ENCODE results near the gene ZDHHC8. TPM values are rescaled to one million over a fixed set of nuclear protein-coding genes. Genes with fewer than 3 reads are reported as not detected.

The ZDHHC8 gene
- total and polyA plus RNA-seq, 7 experiments from 2014 or later = 0.95 to 88.5 (median 65.9) TPM

GRCh38 chr22:20183101-20183500, 51.5 kb downstream of the ZDHHC8 start:
- H3K4me3 ChIP-seq (ENCODE audit: low read length) = no peak overlapping the region
- ATAC-seq (no peak), DNase-seq (no peak)
- Mint-ChIP-seq H3K4me1 (no peaks in the 10 kb centered on the region), H3K36me3 (no peaks in the 10 kb centered on the region), H3K9me3 (peaks cover 0 to 1% (median 0%) of the 10 kb centered on the region in 11 donors), H3K27me3 (no peaks in the 10 kb centered on the region), H3K4me3 (no peak overlapping the region), H3K27ac (no peak overlapping the region)
- no peaks in the 10 kb centered on the region for H3K36me3 ChIP-seq (ENCODE audit: control insufficient read depth in 2 of 3, insufficient read depth in 3 of 3, low read length in 3 of 3)
- CTCF ChIA-PET = no interaction called here
- H3K27ac ChIP-seq (ENCODE audit: low read depth, low read length) = no peak overlapping the region
- H3K9me3 ChIP-seq (ENCODE audit: control insufficient read depth in 2 of 3, low read length in 3 of 3) = no peaks in the 10 kb centered on the region
- H3K4me1 ChIP-seq (ENCODE audit: control insufficient read depth in 2 of 2, insufficient read depth in 2 of 2, low read length in 2 of 2) = no peaks in the 10 kb centered on the region
- H3K27me3 ChIP-seq (ENCODE audit: control insufficient read depth in 2 of 2, insufficient read depth in 2 of 2, low read length in 2 of 2) = no peaks in the 10 kb centered on the region
- intact Hi-C loops (cut with micrococcal nuclease) = no loop called here
- POLR2A ChIA-PET = no interaction called here

- Histone ChIP-seq H3K27me3 (ENCODE audit: control insufficient read depth in 2 of 2, insufficient read depth in 2 of 2, low read length in 2 of 2) (no peaks in the 10 kb centered on the region), H3K27ac (ENCODE audit: low read depth, low read length) (no peak overlapping the region), H3K9me3 (ENCODE audit: control insufficient read depth in 2 of 3, low read length in 3 of 3) (no peaks in the 10 kb centered on the region), H3K4me1 (ENCODE audit: control insufficient read depth in 2 of 2, insufficient read depth in 2 of 2, low read length in 2 of 2) (no peaks in the 10 kb centered on the region), H3K4me3 (ENCODE audit: low read length) (no peak overlapping the region), H3K36me3 (ENCODE audit: control insufficient read depth in 2 of 3, insufficient read depth in 3 of 3, low read length in 3 of 3) (no peaks in the 10 kb centered on the region)
- Mint-ChIP-seq H3K27me3 (no peaks in the 10 kb centered on the region), H3K9me3 (peaks cover 0 to 1% (median 0%) of the 10 kb centered on the region in 11 donors), H3K4me3 (no peak overlapping the region), H3K4me1 (no peaks in the 10 kb centered on the region), H3K27ac (no peak overlapping the region), H3K36me3 (no peaks in the 10 kb centered on the region)
- intact Hi-C loops (cut with micrococcal nuclease) = no loop called here
- ChIA-PET POLR2A (no interaction called here), CTCF (no interaction called here)
- ATAC-seq (no peak), DNase-seq (no peak)
Measured at GRCh38 chr22:20183823-20184222, 52.2 kb downstream of the ZDHHC8 start.

GRCh38 chr22:20184501-20185165, 53.0 kb downstream of the ZDHHC8 start:
- Histone ChIP-seq H3K36me3 (ENCODE audit: control insufficient read depth in 2 of 3, insufficient read depth in 3 of 3, low read length in 3 of 3) (no peaks in the 10 kb centered on the region), H3K27ac (ENCODE audit: low read depth, low read length) (no peak overlapping the region), H3K27me3 (ENCODE audit: control insufficient read depth in 2 of 2, insufficient read depth in 2 of 2, low read length in 2 of 2) (no peaks in the 10 kb centered on the region), H3K9me3 (ENCODE audit: control insufficient read depth in 2 of 3, low read length in 3 of 3) (no peaks in the 10 kb centered on the region), H3K4me3 (ENCODE audit: low read length) (no peak overlapping the region), H3K4me1 (ENCODE audit: control insufficient read depth in 2 of 2, insufficient read depth in 2 of 2, low read length in 2 of 2) (no peaks in the 10 kb centered on the region)
- ATAC-seq = no peak
- ChIA-PET POLR2A (no interaction called here), CTCF (no interaction called here)
- Mint-ChIP-seq H3K27ac (no peak overlapping the region), H3K4me3 (no peak overlapping the region), H3K4me1 (no peaks in the 10 kb centered on the region), H3K27me3 (no peaks in the 10 kb centered on the region), H3K9me3 (peaks cover 0 to 1% (median 0%) of the 10 kb centered on the region in 11 donors), H3K36me3 (no peaks in the 10 kb centered on the region)
- intact Hi-C loops (cut with micrococcal nuclease) = no loop called here
- DNase-seq = no peak

- ChIA-PET POLR2A (no interaction called here), CTCF (no interaction called here)
- H3K4me1 ChIP-seq (ENCODE audit: control insufficient read depth in 2 of 2, insufficient read depth in 2 of 2, low read length in 2 of 2) = no peaks in the 10 kb centered on the region
- no peaks in the 10 kb centered on the region for H3K27me3 ChIP-seq (ENCODE audit: control insufficient read depth in 2 of 2, insufficient read depth in 2 of 2, low read length in 2 of 2)
- DNase-seq (no peak), ATAC-seq (no peak)
- intact Hi-C loops (cut with micrococcal nuclease) = no loop called here
- H3K36me3 ChIP-seq (ENCODE audit: control insufficient read depth in 2 of 3, insufficient read depth in 3 of 3, low read length in 3 of 3) = no peaks in the 10 kb centered on the region
- Mint-ChIP-seq H3K27me3 (no peaks in the 10 kb centered on the region), H3K4me3 (no peak overlapping the region), H3K27ac (peak overlapping the region in 1 of 9 donors; percentile 28), H3K9me3 (peaks cover 0 to 1% (median 0%) of the 10 kb centered on the region in 11 donors), H3K4me1 (no peaks in the 10 kb centered on the region), H3K36me3 (no peaks in the 10 kb centered on the region)
- H3K4me3 ChIP-seq (ENCODE audit: low read length) = no peak overlapping the region
- H3K27ac ChIP-seq (ENCODE audit: low read depth, low read length) = no peak overlapping the region
- H3K9me3 ChIP-seq (ENCODE audit: control insufficient read depth in 2 of 3, low read length in 3 of 3) = no peaks in the 10 kb centered on the region
Measured at GRCh38 chr22:20185750-20186149, 54.1 kb downstream of the ZDHHC8 start.

GRCh38 chr22:20186183-20186870, 54.7 kb downstream of the ZDHHC8 start:
- no peaks in the 10 kb centered on the region for H3K27me3 Mint-ChIP-seq
- H3K27ac Mint-ChIP-seq = peak overlapping the region in 1 of 9 donors; percentile 28

GRCh38 chr22:20186871-20187546, 55.4 kb downstream of the ZDHHC8 start:
- no peaks in the 10 kb centered on the region for H3K27me3 Mint-ChIP-seq
- CTCF ChIA-PET = no interaction called here

More at GRCh38 chr22:20186183-20186870, 54.7 kb downstream of the ZDHHC8 start:
- Mint-ChIP-seq H3K9me3 (peaks cover 0 to 1% (median 0%) of the 10 kb centered on the region in 11 donors), H3K4me1 (no peaks in the 10 kb centered on the region), H3K4me3 (no peak overlapping the region), H3K36me3 (no peaks in the 10 kb centered on the region)
- ChIA-PET POLR2A (no interaction called here), CTCF (no interaction called here)
- Histone ChIP-seq H3K4me3 (ENCODE audit: low read length) (no peak overlapping the region), H3K27ac (ENCODE audit: low read depth, low read length) (no peak overlapping the region), H3K9me3 (ENCODE audit: control insufficient read depth in 2 of 3, low read length in 3 of 3) (no peaks in the 10 kb centered on the region), H3K4me1 (ENCODE audit: control insufficient read depth in 2 of 2, insufficient read depth in 2 of 2, low read length in 2 of 2) (no peaks in the 10 kb centered on the region), H3K27me3 (ENCODE audit: control insufficient read depth in 2 of 2, insufficient read depth in 2 of 2, low read length in 2 of 2) (no peaks in the 10 kb centered on the region), H3K36me3 (ENCODE audit: control insufficient read depth in 2 of 3, insufficient read depth in 3 of 3, low read length in 3 of 3) (no peaks in the 10 kb centered on the region)
- intact Hi-C loops (cut with micrococcal nuclease) = no loop called here
- DNase-seq (no peak), ATAC-seq (no peak)

More at GRCh38 chr22:20186871-20187546, 55.4 kb downstream of the ZDHHC8 start:
- POLR2A ChIA-PET = no interaction called here
- Histone ChIP-seq H3K27me3 (ENCODE audit: control insufficient read depth in 2 of 2, insufficient read depth in 2 of 2, low read length in 2 of 2) (no peaks in the 10 kb centered on the region), H3K9me3 (ENCODE audit: control insufficient read depth in 2 of 3, low read length in 3 of 3) (no peaks in the 10 kb centered on the region), H3K4me1 (ENCODE audit: control insufficient read depth in 2 of 2, insufficient read depth in 2 of 2, low read length in 2 of 2) (no peaks in the 10 kb centered on the region), H3K36me3 (ENCODE audit: control insufficient read depth in 2 of 3, insufficient read depth in 3 of 3, low read length in 3 of 3) (no peaks in the 10 kb centered on the region), H3K27ac (ENCODE audit: low read depth, low read length) (no peak overlapping the region), H3K4me3 (ENCODE audit: low read length) (no peak overlapping the region)
- Mint-ChIP-seq H3K36me3 (no peaks in the 10 kb centered on the region), H3K9me3 (peaks cover 0 to 1% (median 0%) of the 10 kb centered on the region in 11 donors), H3K4me1 (no peaks in the 10 kb centered on the region), H3K4me3 (no peak overlapping the region), H3K27ac (no peak overlapping the region)
- intact Hi-C loops (cut with micrococcal nuclease) = no loop called here
- ATAC-seq (no peak), DNase-seq (no peak)
